Heart left ventricle (tissue), 13 donors: Measurements from ENCODE around the gene CPE.

ENCODE experiments used
- POLR2A ChIP-seq, 2 donors: fragments of 450-650 bp; IDR thresholded peaks; one replicate each; pipeline ENCODE4 v1.6.1; 2017; ENCODE audit warnings: antibody characterized with exemption in 2 of 2, mild to moderate bottlenecking in 2 of 2, moderate library complexity in 2 of 2
- TF ChIP-seq, protein P1 (sequence below), 12 donors: fragments of 200-600 bp; sonication (generic) in 4 of 12; IDR thresholded peaks; one replicate each; pipeline versions ENCODE4 v1.5.0 to v1.8.0; 2018 to 2022; ENCODE audit warnings: antibody characterized with exemption in 12 of 12, mild to moderate bottlenecking in 5 of 12
- donor health status: ischemic (EF 13 %, LVEDD 7.1; RV severe dilation, severe dysfunction).
- donor health status: DM: no; HTN: yes; CAD: no.
- donor health status: DM: no; HTN: no; CAD: no.
- donor health status: ischemic (EF 25% LVEDD 6.9; RV normal size, moderate dysfunction).
- donor health status: ischemic (EF 25% LVEDD 5.7; RV mildly dilated, moderate dysfunction).
- donor health status: ischemic (EF 35%, LVEDD 5.7; RV mildly dilated, moderate dysfunction).
- donor health status: nonischemic (EF 11% LVEDD 7.7; RV severe dilation, severe dysfunction).
- donor health status: DM: yes; HTN: yes; CAD: no.
- donor health status: PGD.
- donor health status: ischemic (EF 29% LVEDD 5.4; RV normal size, mild dysfunction).
- donor health status: nonischemic (EF 23%, LVEDD 6.1; RV moderate dilation, normal function).

DNA sequence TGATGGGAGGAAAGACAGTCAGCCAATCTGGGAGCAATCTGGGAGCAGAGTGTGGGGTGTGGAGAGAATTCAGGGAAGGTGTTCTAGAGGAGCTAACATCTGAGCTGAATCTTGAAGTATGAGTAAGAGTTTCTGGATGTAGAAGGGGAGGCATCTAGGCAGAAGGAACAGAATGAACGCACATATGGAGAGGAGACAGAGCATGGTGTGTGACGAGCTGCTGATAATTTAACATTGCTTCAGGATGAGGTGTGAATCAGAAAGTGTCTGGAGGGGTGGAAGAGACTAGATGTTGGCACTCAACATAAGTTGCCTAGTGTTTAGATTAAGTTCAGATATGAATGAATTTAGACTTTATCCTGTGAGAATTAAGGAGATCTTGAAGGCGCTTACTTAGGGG is 58.9 kb downstream of the CPE start:
- TF ChIP-seq, protein P1, sequence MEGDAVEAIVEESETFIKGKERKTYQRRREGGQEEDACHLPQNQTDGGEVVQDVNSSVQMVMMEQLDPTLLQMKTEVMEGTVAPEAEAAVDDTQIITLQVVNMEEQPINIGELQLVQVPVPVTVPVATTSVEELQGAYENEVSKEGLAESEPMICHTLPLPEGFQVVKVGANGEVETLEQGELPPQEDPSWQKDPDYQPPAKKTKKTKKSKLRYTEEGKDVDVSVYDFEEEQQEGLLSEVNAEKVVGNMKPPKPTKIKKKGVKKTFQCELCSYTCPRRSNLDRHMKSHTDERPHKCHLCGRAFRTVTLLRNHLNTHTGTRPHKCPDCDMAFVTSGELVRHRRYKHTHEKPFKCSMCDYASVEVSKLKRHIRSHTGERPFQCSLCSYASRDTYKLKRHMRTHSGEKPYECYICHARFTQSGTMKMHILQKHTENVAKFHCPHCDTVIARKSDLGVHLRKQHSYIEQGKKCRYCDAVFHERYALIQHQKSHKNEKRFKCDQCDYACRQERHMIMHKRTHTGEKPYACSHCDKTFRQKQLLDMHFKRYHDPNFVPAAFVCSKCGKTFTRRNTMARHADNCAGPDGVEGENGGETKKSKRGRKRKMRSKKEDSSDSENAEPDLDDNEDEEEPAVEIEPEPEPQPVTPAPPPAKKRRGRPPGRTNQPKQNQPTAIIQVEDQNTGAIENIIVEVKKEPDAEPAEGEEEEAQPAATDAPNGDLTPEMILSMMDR (IDR thresholded peaks at IDR 0.05) = no peak
- no peak for TF ChIP-seq POLR2A (IDR thresholded peaks at IDR 0.05)
